Hematopoietic multipotent progenitor cell treated with erythropoietin and hydrocortisone succinate and interleukin-3 and kit ligand, for 4 days (in vitro differentiated cells): ENCODE results near the gene TEX11.
A peak's percentile ranks its signal among the peaks of the same experiment; 100 is the strongest.
"Not testable (repeated sequence)": the region's sequence is repeated elsewhere in the genome, so short reads cannot be mapped to it uniquely, and the experiment has no call there.

Experiments used
- DNase-seq: peaks from one replicate; pipeline ENCODE4 v3.0.0-alpha.2; 2015

The TEX11 gene

DNA sequence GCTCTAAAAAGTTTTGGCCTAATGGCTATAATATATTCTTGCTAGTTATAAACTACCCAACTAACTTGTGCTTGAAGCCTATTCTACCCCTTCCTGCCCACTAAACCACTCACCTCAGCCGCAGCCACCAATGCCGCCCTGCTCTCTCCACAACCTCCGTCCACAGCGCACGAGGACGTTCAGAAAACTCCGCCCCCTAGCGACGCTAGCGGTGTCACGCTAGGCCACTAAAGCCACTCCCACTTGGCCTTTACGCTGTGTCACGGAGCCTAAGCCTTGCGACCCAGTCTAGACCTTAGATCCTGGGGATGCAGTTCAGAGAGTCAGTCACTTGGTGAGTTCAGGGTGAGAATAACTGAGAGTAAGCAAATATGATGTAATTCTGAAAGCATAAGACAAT, at the start of gene TEX11:
TEX11 (minus strand) TSS at position 171 of the 400 bp plus-strand sequence. CDS start 922 bp downstream, outside the sequence.
- DNase-seq: no peak

DNA sequence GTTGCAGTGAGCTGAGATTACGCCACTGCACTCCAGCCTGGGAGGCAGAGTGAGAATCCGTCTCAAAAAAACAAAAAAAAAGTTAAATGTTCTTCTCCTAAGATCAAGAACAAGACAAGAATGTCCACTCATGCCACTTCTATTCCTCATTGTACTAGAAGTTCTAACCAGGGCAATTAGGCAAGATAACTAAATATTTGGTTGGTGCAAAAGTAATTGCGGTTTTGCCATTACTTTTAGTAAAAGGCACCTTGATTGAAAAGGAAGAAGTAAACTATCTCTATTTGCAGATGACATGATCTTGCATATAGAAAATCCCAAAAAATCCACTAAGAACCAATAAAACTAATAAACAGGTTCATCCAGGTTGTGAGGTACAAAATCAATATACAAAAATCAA, 46.4 kb upstream of the TEX11 start:
- no peak for DNase-seq

DNA sequence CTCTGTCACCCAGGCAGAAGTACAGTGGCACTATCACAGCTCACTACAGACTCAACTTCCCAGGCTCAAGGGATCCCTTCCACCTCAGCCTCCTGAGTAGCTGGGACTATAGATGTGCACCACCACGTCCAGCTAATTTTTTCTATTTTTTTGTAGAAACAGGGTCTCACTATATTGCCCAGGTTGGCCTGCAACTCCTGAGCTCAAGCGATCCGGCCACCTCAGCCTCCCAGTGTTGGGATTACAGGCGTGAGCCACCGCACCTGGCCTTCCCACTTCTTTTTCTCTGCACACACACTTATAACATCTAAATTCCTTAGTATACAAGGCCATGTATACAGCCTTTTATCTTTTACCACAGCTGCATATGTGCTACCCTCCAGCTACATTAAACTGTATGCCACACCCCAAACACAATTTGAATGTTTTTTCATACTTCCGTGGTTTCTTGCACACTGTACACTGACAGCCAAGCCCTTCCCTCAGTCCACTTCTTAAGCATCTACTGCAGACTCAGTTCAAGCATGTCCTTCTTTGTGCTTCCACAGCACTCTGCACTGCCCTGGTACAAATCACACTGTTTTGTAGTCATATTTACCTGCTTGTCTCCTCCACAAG, 15.9 kb upstream of the TEX11 start:
- DNase-seq: peak; percentile 10

DNA sequence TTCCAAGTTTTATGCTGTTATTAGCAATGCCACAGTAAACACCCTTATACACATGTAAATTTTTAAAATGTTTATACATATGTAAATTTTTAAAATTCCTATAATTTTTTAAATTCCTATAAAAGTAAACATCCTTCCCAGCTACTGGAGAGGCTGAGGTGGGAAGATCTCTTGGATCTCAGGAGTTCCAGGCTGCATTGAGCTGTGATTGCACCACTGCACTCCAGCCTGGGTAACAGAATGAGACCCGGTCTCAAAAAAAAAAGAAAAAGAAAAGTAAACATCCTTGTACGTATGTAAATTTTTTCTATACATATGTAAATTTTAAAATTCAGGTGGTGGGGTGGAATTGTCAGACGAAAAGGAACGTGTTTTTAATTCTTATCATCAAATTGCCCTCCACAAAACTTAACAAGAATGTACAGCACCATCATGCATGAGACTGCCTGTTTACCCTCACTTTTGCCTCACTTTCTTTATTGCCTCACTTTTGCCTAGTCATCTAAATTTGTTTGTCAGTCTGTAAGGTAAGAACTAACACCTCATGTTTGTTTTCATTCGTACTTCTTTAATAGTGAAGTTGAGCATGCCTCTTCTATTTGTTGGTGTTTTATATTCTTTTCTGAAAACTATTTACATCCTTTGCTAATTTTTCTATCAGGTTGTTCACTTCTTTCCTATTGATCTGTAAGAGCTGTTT, 14.4 kb upstream of the TEX11 start:
- DNase-seq: no peak

DNA sequence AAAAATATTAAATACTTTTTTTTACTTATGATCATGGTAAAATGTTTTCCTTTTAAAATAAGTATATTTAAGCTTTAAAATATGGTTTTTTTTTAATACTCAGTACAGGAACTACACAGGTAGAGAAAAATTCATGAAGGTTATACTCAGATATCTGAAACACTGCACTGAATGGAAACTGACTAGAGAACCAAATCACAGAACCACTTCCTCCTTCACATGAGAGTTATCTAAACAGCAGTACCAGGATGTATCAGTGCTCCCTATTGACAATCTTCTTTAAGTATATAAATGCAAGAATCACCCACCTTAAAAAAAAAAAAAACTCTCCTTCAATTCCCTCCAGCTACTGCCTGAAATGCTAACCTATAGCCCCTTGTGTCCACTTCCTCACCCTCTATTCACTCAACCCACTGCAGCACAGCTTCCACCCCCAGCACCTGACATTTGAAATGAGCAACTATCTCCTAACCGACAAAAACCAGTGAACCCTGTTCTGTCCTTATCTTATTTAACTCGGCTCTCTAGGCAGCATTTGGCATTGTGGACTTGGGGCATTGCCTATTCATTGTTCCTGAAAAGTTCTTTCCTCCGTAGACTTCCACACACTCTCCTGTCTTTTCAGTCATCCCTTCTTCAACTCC, 13.3 kb upstream of the TEX11 start:
- no peak for DNase-seq

DNA sequence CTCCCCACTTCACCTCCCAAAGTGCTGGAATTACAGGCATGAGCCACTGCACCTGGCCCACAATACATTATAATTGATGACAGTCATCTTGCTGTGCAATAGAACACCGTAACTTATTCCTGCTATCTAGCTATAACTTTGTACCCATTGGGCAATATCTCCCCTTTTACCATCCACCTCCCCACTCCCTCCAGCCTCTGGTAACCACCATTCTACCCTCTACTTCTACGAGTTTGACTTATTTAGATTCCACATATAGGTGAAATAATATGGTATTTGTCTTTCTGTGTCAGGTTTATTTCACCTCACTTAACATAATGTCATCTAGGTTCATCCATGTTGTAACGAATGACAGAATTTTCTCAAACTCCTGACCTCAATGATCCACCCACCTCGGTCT, 8.2 kb upstream of the TEX11 start:
- no peak for DNase-seq

DNA sequence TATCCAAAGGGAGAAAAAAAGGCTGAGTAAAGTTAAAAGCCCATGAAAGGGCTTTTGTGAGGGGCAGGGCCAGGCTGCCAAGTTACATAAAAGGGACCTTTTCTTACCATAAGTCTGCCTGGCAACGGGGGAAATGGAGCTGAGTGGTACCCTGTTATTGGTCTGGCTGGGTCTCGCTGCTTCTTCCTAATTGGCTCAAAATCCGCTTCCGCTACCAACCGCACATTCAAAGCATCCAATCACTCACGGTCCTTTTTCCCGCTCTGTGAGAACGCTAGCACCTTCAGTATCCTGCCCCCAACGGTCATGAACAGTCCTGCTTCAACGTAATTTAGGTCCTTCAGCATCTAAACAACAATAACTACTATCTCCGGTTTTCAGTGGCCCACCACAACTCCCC, 611 bp downstream of the TEX11 start:
- DNase-seq: no peak

DNA sequence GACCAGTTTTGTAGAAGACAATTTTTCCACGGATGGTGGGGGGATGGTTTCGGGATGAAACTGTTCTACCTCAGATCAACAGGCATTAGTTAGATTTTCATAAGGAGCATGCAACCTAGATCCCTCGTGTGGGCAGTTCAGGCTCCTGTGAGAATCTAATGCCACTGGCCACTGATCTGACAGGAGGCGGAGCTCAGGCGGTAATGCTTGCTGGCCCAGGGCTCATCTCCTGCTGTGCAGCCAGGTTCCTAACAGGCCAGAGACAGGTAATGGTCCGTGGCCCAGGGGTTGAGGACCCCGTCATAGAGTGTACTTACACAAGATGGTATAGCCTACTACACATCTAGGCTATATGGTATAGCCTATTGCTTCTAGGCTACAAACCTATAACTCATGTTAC, 7.0 kb downstream of the TEX11 start:
- no peak for DNase-seq

DNA sequence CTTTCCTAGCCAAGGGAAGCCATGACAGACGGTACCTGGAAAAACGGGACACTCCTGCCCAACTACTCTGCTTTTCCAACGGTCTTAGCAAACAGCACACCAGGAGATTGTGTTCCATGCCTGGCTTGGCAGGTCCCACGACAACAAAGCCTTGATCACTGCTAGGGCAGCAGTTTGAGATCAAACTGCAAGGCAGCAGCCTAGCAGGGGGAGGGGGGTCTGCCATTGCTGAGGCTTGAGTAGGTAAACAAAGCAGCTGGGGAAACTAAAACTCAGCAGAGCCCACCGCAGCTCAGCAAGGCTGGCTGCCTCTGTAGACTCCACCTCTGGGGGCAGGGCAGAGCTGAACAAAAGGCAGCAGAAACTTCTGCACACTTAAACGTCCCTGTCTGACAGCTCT, 18.1 kb downstream of the TEX11 start:
- DNase-seq: not testable (repeated sequence)

DNA sequence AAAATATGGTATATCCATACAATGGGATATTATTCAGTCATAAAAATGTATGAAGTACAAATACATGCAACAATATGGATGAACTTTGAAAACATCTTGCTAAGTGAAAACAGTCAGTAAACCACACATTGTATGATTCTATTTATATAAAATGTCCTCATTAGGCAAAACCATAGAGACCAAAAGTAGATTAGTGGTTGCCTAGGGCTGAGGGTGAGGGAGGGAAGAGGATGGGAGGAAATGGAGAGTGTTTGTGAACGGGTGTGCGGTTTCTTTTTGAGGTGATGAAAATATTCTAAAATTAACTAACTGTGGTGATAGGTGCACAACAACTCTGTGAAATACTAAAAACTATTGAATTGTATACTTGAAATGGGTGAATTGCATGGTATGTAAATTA, 29.6 kb downstream of the TEX11 start:
- no peak for DNase-seq

DNA sequence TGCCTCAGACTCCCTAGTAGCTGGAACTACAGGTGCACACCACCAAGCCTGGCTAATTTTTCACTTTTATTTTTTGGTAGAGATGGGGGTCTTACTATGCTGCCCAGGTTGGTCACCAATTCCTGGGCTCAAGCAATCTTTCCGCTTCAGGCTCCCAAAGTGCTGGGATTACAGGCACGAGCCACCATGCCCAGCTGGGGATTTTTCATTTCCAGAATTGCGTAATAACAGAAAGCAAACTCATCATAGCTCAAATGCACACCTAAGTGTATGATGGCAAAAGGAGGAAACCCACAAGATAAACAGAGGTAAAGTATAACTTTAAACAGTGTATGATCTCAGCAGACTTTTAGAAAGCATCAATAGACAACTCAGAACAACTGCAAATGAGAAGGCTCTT, 56.2 kb downstream of the TEX11 start:
- no peak for DNase-seq

DNA sequence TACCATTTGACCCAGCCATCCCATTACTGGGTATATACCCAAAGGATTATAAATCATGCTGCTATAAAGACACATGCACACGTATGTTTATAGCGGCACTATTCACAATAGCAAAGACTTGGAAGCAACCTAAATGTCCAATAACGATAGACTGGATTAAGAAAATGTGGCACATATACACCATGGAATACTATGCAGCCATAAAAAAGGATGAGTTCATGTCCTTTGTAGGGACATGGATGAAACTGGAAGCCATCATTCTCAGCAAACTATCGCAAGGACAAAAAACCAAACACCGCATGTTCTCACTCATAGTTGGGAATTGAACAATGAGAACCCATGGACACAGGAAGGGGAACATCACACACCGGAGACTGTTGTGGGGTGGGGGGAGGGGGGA, 64.4 kb downstream of the TEX11 start:
- not testable (repeated sequence) for DNase-seq

DNA sequence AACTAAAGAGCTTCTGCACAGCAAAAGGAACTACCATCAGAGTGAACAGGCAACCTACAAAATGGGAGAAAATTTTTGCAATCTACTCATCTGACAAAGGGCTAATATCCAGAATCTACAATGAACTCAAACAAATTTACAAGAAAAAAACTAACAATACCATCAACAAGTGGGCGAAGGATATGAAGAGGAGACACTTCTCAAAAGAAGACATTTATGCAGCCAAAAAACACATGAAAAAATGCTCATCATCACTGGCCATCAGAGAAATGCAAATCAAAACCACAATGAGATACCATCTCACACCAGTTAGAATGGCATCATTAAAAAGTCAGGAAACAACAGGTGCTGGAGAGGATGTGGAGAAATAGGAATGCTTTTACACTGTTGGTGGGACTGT, 64.9 kb downstream of the TEX11 start:
- not testable (repeated sequence) for DNase-seq

DNA sequence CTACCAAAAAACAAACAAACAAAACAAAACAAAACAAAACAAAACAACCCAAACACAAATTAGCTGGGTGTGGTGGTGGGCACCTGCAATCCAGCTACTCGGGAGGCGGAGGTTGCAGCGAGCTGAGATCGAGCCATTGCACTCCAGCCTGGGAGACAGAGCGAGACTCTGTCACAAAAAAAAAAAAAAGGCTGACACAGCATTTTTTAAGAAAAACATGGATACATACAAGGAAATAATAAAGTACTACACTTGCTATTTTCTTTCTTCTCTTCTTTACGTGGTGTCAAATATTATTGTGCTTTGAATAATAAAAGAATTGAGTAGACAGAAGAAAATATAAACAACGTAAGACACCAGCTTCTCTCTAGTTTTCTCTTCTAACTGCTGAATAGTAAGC, 73.9 kb downstream of the TEX11 start:
- DNase-seq: no peak

DNA sequence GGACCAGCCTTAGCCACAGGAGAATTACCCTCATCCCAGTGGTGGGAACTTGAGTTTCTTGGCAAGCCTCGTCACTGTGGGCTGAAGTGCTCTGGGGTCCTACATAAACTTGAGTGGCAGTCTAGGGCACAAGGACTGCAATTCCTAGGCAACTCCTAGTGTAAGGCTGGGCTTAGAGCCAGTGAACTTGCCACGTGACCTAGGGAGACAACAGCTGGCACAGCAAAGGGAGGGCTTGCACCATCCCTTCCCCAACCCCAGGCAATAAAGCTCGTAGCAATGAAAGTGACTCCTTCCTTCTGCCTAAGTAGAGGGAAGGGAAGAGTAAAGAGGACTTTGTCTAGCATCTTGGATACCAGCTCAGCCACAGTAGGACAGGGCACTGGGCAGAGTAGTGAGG, 81.8 kb downstream of the TEX11 start:
- no peak for DNase-seq

DNA sequence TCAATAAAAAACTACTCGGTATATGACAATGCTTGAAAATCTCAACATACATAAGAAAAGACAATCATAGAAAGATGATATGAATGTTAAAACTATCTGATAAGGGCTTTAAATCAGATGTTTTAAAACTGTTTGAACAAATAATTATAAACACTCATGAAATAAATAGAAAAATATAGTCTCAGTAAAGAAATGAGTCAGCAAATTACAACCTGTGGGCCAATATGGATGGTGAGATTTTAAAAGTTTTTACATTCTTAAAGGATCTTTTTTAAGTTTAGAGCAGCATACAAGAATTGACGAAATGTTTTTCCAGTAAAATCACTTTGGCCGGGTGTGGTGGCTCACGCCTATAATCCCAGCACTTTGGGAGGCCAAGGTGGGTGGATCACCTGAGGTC, 83.1 kb downstream of the TEX11 start:
- no peak for DNase-seq

DNA sequence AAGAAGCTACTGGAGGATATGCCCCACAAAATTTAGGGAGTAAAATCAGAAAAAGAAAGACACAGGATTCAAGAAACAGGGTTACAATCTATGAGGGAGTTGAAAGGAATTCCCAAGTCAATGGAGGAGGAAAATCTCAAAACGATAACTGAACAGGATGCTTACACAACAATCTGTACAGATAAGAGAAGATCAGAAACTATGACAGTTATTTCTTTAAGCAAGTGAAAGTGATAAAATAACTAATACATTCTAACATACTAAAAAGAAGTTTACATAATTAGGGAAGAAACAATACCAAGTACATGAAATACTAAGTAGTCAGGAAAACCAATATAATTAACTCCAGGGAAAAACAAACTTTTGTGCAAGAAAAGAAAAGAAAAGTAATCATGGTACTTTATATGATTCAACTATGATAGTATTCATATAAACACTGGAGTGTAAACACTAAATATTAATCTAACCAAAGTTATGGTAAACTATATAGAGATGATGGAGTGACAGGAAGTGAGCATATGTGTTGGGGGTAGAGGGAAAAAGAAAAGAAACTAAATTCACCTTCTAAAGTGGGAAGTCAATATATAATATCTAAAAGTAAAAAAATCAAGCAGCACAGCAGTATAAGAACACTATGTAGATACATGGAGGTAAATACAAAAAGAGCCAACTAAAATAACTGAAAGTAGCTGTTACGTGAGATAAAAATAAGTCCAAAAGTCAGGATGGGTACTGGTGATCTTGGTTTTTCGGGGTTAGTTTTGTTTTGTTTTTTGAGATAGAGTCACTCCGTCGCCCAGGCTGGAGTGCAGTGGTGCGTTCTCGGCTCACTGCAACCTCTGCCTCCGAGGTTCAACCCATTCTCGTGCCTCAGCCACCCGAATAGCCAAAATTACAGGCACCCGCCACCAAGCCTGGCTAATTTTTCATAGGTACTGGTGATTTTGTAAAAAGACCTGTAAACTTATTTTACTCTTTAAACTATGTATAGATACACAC, 99.3 kb downstream of the TEX11 start:
- DNase-seq: no peak

DNA sequence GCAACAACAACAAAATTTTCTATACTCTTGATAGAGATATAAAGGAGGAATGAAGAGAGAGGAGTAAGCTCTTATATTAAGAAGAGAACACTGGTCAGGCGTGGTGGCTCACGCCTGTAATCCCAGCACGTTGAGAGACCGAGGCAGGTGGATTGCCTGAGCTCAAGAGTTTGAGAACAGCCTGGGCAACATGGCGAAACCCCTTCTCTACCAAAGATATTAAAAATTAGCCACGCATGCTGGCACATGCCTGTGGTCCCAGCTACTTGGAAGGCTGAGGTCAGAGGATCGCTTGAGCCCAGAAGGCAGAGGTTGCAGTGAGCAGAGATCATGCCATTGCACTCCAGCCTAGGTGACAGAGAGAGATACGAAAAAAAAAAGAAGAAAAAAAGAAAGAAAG, 102.4 kb downstream of the TEX11 start:
- DNase-seq: no peak

DNA sequence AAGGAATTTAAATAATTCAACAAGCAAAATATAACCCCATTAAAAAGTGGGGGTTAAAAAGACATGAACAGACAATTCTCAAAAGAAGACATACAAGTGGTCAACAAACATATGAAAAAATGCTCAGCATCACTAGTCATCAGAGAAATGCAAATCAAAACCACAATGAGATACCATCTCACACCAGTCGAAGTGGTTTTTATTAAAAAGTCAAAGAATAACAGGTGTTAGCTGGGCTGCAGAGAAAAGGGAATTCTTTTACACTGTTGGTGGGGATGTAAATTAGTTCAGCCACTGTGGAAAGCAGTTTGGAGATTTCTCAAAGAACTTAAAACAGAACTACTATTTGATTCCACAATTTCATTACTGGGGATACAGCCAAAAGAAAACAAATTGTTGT, 111.8 kb downstream of the TEX11 start:
- not testable (repeated sequence) for DNase-seq

DNA sequence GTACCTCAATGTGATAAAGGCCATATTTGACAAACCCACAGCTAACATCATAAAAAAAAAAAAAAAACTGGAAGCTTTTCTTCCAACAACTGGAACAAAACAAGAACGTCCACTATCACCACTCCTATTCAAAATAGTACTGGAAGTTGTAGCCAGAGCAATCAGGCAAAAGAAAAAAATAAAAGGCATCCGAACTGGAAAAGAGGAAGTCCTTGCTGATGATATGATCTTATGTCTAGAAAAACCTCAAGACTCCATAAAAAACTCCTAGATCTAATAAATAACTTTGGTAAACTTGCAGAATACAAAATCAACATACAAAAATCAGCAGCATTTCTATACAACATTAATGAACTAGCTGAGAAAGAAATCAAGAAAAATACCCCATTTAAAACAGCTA, 134.3 kb downstream of the TEX11 start:
- peak; percentile 14 for DNase-seq

DNA sequence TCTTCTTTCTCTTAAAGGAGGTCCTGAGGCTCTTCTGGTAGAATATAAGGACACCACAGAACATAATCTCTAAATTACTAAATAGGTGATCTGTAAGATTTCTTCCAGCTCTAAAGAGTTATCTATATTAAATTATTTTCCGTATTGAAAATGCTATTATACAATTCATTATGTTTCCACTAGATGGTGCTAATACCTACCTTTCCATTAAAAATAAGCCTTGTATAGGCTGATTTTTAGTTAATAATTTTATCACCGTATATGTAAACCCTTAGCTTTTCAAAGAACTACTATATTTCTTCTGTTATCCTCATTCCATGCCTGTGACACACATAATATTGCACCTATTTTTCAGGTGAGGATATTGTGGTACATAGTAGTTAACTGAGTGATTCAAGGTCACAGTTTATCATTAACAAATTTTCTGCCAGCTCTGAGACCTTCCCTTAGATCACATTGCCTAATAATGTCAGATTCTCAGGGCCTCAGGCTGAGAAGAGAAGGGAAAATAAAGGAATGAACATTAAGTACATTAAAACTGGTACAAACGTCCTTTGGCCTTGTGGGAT, 138.8 kb downstream of the TEX11 start:
- peak; percentile 28 for DNase-seq

DNA sequence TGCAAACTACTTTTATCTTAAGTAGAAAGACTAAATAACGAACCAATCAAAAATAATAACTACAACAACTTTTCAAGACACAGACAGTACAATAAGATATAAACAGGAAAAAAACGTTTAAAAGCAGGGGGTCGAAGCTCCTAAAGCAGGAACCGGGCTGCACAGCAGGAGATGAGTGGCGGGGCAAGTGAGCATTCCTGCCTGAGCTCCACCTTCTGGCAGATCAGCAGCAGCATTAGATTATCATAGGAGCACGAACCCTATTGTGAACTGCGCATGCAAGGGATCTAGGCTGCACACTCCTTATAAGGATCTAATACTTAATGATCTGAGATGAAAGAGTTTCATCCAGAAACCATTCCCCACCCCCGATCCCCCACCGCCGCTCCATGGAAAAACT, 146.2 kb downstream of the TEX11 start:
- DNase-seq: no peak

DNA sequence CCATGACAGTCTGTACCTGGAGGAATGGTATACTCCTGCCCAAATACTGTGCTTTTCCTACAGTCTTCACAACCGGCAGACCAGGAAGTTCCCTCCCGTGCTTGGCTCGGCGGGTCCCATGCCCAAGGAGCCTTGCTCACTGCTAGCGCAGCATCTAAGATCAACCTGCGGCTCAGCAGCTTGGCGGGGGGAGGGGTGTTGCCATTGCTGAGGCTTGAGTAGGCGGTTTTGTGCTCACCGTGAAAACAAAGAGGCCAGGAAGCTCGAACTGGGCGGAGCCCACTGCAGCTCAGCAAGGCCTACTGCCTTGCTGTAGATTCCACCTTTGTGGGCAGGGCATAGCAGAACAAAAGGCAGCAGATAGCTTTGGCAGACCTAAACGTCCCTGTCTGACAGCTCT, 152.7 kb downstream of the TEX11 start:
- no peak for DNase-seq
